ENCODE measurements around the gene CRY1. TPM values are rescaled to one million over a fixed set of nuclear protein-coding genes. Genes with fewer than 3 reads are reported as not detected.

CRY1 gene
- total RNA-seq, 2 experiments from 2014 or later = 29.3 to 30.3 TPM

- peaks cover 14% of the 10 kb centered on the region for H3K9me3 Mint-ChIP-seq
- peaks cover 26% of the 10 kb centered on the region for H3K36me3 Mint-ChIP-seq
- DNase-seq = no peak
- H3K4me3 Mint-ChIP-seq = no peak overlapping the region
- H3K27me3 Mint-ChIP-seq = no peaks in the 10 kb centered on the region
- H3K4me1 Mint-ChIP-seq = peaks cover 34% of the 10 kb centered on the region
- H3K27ac Mint-ChIP-seq = no peak overlapping the region
Measured at GRCh38 chr12:106984588-106985137, 108.7 kb downstream of the CRY1 start.

- Mint-ChIP-seq H3K27ac (no peak overlapping the region), H3K9me3 (peaks cover 14% of the 10 kb centered on the region), H3K4me3 (no peak overlapping the region), H3K4me1 (peaks cover 34% of the 10 kb centered on the region), H3K36me3 (peaks cover 29% of the 10 kb centered on the region), H3K27me3 (no peaks in the 10 kb centered on the region)
- no peak for DNase-seq
Measured at GRCh38 chr12:106982229-106982628, 111.1 kb downstream of the CRY1 start.

GRCh38 chr12:106981788-106982187, 111.6 kb downstream of the CRY1 start:
- no peak overlapping the region for H3K4me3 Mint-ChIP-seq
- peaks cover 14% of the 10 kb centered on the region for H3K9me3 Mint-ChIP-seq
- H3K27ac Mint-ChIP-seq = no peak overlapping the region
- no peaks in the 10 kb centered on the region for H3K27me3 Mint-ChIP-seq
- peaks cover 29% of the 10 kb centered on the region for H3K36me3 Mint-ChIP-seq
- H3K4me1 Mint-ChIP-seq = peaks cover 34% of the 10 kb centered on the region
- no peak for DNase-seq

DNA sequence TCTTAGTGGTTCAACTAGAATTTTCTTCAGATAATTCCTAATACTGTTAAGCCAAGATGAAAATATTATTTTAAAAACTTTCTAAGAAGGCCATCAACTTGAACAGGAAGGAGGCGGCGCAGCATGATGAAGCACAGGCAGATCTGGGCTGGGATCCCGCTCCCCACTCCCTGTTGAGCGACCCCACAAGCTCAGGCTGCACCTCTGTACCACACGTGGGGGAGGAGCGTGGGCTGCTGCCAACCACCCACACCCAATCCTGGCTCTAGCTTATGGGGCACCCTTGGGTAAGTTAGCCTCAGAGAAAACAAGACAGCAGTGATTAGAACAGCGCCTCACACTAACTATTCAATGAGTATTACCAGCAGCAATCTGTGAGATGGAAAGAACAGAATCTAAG, 112.4 kb downstream of the CRY1 start:
- H3K9me3 Mint-ChIP-seq = peaks cover 14% of the 10 kb centered on the region
- H3K4me1 Mint-ChIP-seq = peaks cover 32% of the 10 kb centered on the region
- DNase-seq = no peak

DNA sequence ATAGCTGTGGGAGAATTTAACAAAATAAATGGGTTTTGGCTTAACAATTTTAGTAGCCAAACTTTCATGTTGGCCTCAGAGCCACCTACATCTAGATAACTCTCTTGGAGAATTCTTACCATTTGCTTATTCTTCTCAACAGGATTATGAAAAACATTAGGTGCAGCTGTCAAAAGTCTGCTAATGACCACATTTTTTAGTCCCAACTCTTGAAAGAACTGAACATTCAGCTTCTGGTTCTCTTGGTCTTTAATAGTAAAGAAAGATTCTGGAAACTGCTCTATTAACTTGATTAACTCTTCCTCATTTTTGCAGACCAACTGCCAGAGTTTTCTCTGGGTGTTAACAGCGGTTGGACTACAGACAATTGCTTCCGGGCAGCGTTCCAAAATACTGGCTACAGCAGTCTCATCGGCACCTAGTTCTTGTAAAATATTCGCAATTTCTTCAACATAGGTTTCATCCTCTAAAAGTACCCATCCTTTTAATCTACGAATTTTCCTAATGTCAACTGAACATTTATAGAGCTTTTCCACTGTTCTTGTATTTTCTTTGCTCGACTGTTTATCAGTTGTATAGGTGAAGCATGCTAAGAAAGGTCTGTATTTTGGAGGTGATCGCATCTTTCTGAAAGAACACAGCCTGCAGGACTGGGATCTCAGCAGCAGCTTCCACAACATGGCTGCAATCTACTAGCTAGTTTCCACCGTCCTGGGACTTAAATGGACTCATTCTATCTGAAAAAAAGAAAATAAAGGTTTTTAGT, 115.1 kb downstream of the CRY1 start:
- DNase-seq = no peak
- Mint-ChIP-seq H3K9me3 (no peaks in the 10 kb centered on the region), H3K27ac (no peak overlapping the region), H3K36me3 (peaks cover 14% of the 10 kb centered on the region), H3K4me3 (no peak overlapping the region), H3K27me3 (no peaks in the 10 kb centered on the region), H3K4me1 (peaks cover 24% of the 10 kb centered on the region)

More for the DNA sequence above, 112.4 kb downstream of the CRY1 start:
- no peak overlapping the region for H3K27ac Mint-ChIP-seq
- H3K4me3 Mint-ChIP-seq = no peak overlapping the region
- no peaks in the 10 kb centered on the region for H3K27me3 Mint-ChIP-seq
- peaks cover 31% of the 10 kb centered on the region for H3K36me3 Mint-ChIP-seq

DNA sequence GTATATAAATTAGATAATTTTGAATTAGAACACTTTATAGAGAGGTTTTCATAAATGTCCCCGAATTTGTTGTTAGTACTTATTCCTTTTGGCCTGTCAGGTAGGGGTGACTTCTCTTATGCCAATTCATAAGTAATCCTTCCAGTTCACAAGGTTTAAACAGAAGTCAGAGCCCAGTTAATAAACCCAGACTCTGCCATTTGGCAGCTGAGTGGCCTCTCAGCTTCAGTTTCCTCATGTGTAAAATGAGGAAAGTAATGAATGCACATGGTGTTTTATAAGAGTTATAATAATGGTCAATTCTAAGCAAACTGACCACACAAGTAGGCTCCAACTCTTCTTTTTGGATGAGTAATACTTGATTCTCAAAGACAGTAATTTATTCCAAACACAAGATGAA, 116.7 kb downstream of the CRY1 start:
- no peak overlapping the region for H3K4me3 Mint-ChIP-seq
- no peak for DNase-seq
- H3K27me3 Mint-ChIP-seq = no peaks in the 10 kb centered on the region
- peaks cover 19% of the 10 kb centered on the region for H3K4me1 Mint-ChIP-seq
- no peaks in the 10 kb centered on the region for H3K9me3 Mint-ChIP-seq
- H3K27ac Mint-ChIP-seq = no peak overlapping the region
- H3K36me3 Mint-ChIP-seq = peaks cover 13% of the 10 kb centered on the region

- Mint-ChIP-seq H3K27me3 (no peaks in the 10 kb centered on the region), H3K36me3 (peaks cover 16% of the 10 kb centered on the region), H3K27ac (no peak overlapping the region), H3K4me3 (no peak overlapping the region), H3K4me1 (peaks cover 20% of the 10 kb centered on the region), H3K9me3 (no peaks in the 10 kb centered on the region)
- DNase-seq = no peak
Measured at GRCh38 chr12:106975993-106976658, 117.2 kb downstream of the CRY1 start.

- Mint-ChIP-seq H3K4me3 (no peak overlapping the region), H3K27me3 (no peaks in the 10 kb centered on the region), H3K4me1 (peaks cover 23% of the 10 kb centered on the region), H3K9me3 (no peaks in the 10 kb centered on the region), H3K36me3 (peaks cover 20% of the 10 kb centered on the region), H3K27ac (no peak overlapping the region)
- DNase-seq = no peak
Measured at GRCh38 chr12:106975098-106975497, 118.3 kb downstream of the CRY1 start.

GRCh38 chr12:106974511-106974910, 118.8 kb downstream of the CRY1 start:
- H3K27ac Mint-ChIP-seq = peak overlapping the region; percentile 1
- no peaks in the 10 kb centered on the region for H3K27me3 Mint-ChIP-seq
- no peaks in the 10 kb centered on the region for H3K9me3 Mint-ChIP-seq
- H3K4me3 Mint-ChIP-seq = no peak overlapping the region
- no peak for DNase-seq
- H3K36me3 Mint-ChIP-seq = peaks cover 20% of the 10 kb centered on the region
- peaks cover 23% of the 10 kb centered on the region for H3K4me1 Mint-ChIP-seq

GRCh38 chr12:106973545-106973944, 119.8 kb downstream of the CRY1 start:
- H3K27me3 Mint-ChIP-seq = no peaks in the 10 kb centered on the region
- no peak overlapping the region for H3K4me3 Mint-ChIP-seq
- no peaks in the 10 kb centered on the region for H3K9me3 Mint-ChIP-seq
- no peak overlapping the region for H3K27ac Mint-ChIP-seq
- no peak for DNase-seq
- peaks cover 20% of the 10 kb centered on the region for H3K36me3 Mint-ChIP-seq
- H3K4me1 Mint-ChIP-seq = peaks cover 23% of the 10 kb centered on the region

DNA sequence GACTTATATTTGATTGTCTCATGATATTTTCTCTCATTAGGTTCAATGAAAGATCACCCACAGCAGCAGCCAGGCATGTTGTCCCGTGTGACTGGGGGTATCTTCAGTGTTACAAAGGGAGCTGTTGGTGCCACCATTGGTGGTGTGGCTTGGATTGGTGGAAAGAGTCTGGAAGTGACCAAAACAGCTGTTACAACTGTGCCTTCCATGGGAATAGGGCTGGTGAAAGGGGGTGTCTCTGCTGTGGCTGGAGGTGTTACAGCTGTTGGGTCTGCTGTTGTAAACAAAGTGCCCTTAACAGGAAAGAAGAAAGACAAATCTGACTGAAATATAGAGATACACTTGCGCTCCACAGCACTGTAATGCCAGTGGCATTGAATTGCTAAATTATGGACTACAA, 122.3 kb downstream of the CRY1 start:
- no peak for DNase-seq
- Mint-ChIP-seq H3K9me3 (no peaks in the 10 kb centered on the region), H3K4me1 (peaks cover 23% of the 10 kb centered on the region), H3K4me3 (no peak overlapping the region), H3K36me3 (peaks cover 25% of the 10 kb centered on the region), H3K27me3 (no peaks in the 10 kb centered on the region), H3K27ac (peak overlapping the region; percentile 47)

DNA sequence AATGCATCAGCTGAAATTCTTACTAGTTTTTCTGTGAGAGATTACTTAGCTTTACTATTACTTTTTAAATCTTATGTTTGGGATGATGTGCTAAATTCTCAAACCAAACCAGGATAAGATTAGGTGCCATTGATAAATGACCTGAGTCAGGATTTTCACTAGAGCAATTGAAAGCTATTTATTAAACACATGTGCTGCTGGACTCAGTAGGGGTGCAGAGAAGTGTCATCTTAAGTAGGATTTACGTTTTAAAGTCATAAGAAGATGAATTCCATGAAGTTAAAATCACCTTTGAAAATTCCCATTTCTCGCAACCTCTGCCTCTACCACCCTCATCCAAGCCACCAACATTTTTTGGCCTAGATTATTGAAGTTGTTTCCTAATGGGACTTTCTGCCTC, 128.8 kb downstream of the CRY1 start:
- peaks cover 14% of the 10 kb centered on the region for H3K36me3 Mint-ChIP-seq
- peaks cover 17% of the 10 kb centered on the region for H3K4me1 Mint-ChIP-seq
- no peak for DNase-seq
- H3K27me3 Mint-ChIP-seq = no peaks in the 10 kb centered on the region
- no peak overlapping the region for H3K27ac Mint-ChIP-seq
- H3K4me3 Mint-ChIP-seq = no peak overlapping the region
- no peaks in the 10 kb centered on the region for H3K9me3 Mint-ChIP-seq

DNA sequence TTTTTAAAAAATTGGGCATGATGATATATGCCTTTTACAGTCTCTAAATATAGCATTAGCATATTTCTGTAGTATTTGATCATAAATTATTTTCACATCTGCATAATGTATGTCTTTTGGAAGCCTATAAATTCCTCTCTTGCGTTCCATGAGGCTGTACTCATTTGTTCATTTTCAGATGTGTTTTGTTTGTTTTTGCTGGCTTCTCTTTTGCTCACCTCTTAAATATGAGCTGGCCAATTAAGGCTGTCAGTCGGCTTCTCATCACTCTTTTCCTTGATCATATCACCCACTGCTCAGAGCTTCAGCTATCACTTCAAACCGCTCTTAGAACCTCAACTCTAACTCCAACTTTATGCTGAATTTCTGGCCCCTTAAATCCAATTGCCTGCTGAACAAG, 131.1 kb downstream of the CRY1 start:
- Mint-ChIP-seq H3K4me3 (no peak overlapping the region), H3K4me1 (peaks cover 26% of the 10 kb centered on the region), H3K27me3 (no peaks in the 10 kb centered on the region), H3K36me3 (peaks cover 13% of the 10 kb centered on the region), H3K9me3 (no peaks in the 10 kb centered on the region), H3K27ac (no peak overlapping the region)
- DNase-seq = no peak

- Mint-ChIP-seq H3K4me3 (no peak overlapping the region), H3K9me3 (no peaks in the 10 kb centered on the region), H3K27ac (no peak overlapping the region), H3K27me3 (no peaks in the 10 kb centered on the region), H3K36me3 (peaks cover 9% of the 10 kb centered on the region), H3K4me1 (peaks cover 24% of the 10 kb centered on the region)
- DNase-seq = no peak
Measured at GRCh38 chr12:106960443-106960842, 132.9 kb downstream of the CRY1 start.

DNA sequence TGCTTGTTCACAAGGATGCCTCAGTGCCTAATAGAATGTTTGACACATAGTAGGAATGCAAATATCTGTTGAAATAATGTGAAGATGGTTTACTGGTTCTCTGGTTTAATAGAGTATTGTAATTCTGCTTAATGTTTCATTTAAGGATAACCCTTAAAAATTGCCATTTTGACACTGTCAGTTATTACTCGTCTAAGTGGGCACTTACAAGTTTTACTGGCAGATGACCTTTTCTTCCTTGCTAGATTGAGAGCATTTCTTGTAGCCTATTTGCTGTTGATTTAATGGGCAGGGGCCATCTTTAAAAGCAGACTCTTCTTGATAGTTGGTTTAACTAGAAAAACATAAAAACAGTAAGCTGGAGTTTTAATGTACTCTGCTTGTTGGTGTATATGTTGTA, 135.8 kb downstream of the CRY1 start:
- Mint-ChIP-seq H3K9me3 (no peaks in the 10 kb centered on the region), H3K27me3 (no peaks in the 10 kb centered on the region), H3K4me3 (peak overlapping the region; percentile 100), H3K27ac (peak overlapping the region; percentile 97), H3K4me1 (peaks cover 20% of the 10 kb centered on the region), H3K36me3 (peaks cover 10% of the 10 kb centered on the region)
- DNase-seq = no peak
